HepG2 (cell line): ENCODE data around the gene CACNA1C. TPM values are rescaled to one million over a fixed set of nuclear protein-coding genes. Genes with fewer than 3 reads are reported as not detected.
A peak's percentile ranks its signal among the peaks of the same experiment; 100 is the strongest.

Source experiments
- ARID5B ChIP-seq: IDR thresholded peaks from 2 replicates; pipeline ENCODE4 v1.4.0; 2020; ENCODE audit warnings: mild to moderate bottlenecking, missing genetic modification reagents
- ARNT ChIP-seq: fragments of 450-650 bp; IDR thresholded peaks from 2 replicates; pipeline ENCODE4 v1.6.1; 2017
- ATF3 ChIP-seq: sonication (generic); formaldehyde crosslinking; IDR thresholded peaks from 2 replicates; pipeline ENCODE4 v1.4.0; 2020; ENCODE audit warnings: missing genetic modification reagents
- ELF4 ChIP-seq: sonication (generic); formaldehyde crosslinking; IDR thresholded peaks from 2 replicates; pipeline ENCODE4 v1.5.0; 2020; ENCODE audit warnings: missing genetic modification reagents, mild to moderate bottlenecking, moderate library complexity, borderline replicate concordance
- FOXK1 ChIP-seq: sonication (generic); formaldehyde crosslinking; IDR thresholded peaks from 2 replicates; pipeline ENCODE4 v1.4.0; 2020; ENCODE audit warnings: low read depth, missing genetic modification reagents, borderline replicate concordance
- JUN ChIP-seq: sonication (generic); formaldehyde crosslinking; IDR thresholded peaks from 2 replicates; pipeline ENCODE4 v1.4.0; 2020; ENCODE audit warnings: mild to moderate bottlenecking, missing genetic modification reagents
- KDM5A ChIP-seq: fragments of 200-600 bp; sonication (generic); IDR thresholded peaks from 2 replicates; pipeline ENCODE4 v1.7.0; 2018; ENCODE audit warnings: antibody characterized with exemption, mild to moderate bottlenecking, low read length, borderline replicate concordance
- KMT2A ChIP-seq: sonication (generic); formaldehyde crosslinking; IDR thresholded peaks from 2 replicates; pipeline ENCODE4 v1.4.0; 2020; ENCODE audit warnings: missing genetic modification reagents
- NCOA2 ChIP-seq: sonication (generic); formaldehyde crosslinking; IDR thresholded peaks from 2 replicates; pipeline ENCODE4 v1.8.0; 2022; ENCODE audit warnings: inconsistent platforms
- PAF1 ChIP-seq: IDR thresholded peaks from 2 replicates; pipeline ENCODE4 v1.6.1; 2016; ENCODE audit warnings: missing genetic modification reagents, missing compliant biosample characterization
- RAD21 ChIP-seq: fragments of 450-650 bp; formaldehyde crosslinking; IDR thresholded peaks from 2 replicates; pipeline ENCODE4 v1.5.0; 2020; ENCODE audit warnings: mild to moderate bottlenecking
- RELA ChIP-seq: sonication (generic); formaldehyde crosslinking; IDR thresholded peaks from 2 replicates; pipeline ENCODE4 v1.4.0; 2020; ENCODE audit warnings: missing genetic modification reagents
- RFXAP ChIP-seq: sonication (generic); formaldehyde crosslinking; IDR thresholded peaks from 2 replicates; pipeline ENCODE4 v1.4.0; 2020; ENCODE audit warnings: missing genetic modification reagents, borderline replicate concordance
- SP2 ChIP-seq: sonication (generic); formaldehyde crosslinking; IDR thresholded peaks from 2 replicates; pipeline ENCODE4 v1.5.1; 2020; ENCODE audit warnings: mild to moderate bottlenecking, missing genetic modification reagents
- SSRP1 ChIP-seq: IDR thresholded peaks from 2 replicates; pipeline ENCODE4 v1.6.1; 2016; ENCODE audit warnings: control low read depth
- ZNF124 ChIP-seq: sonication (generic); formaldehyde crosslinking; IDR thresholded peaks from 2 replicates; pipeline ENCODE4 v1.4.0; 2020; ENCODE audit warnings: missing genetic modification reagents
- ZNF136 ChIP-seq: sonication (generic); formaldehyde crosslinking; IDR thresholded peaks from 2 replicates; pipeline ENCODE4 v1.8.1; 2022; ENCODE audit warnings: low read depth, mild to moderate bottlenecking, moderate library complexity, missing genetic modification reagents
- ZNF180 ChIP-seq: sonication (generic); formaldehyde crosslinking; IDR thresholded peaks from 2 replicates; pipeline ENCODE4 v1.4.0; 2020; ENCODE audit warnings: low read depth, missing genetic modification reagents, borderline replicate concordance
- ZNF264 ChIP-seq: sonication (generic); formaldehyde crosslinking; IDR thresholded peaks from 2 replicates; pipeline ENCODE4 v1.4.0; 2020; ENCODE audit warnings: missing genetic modification reagents
- ZNF549 ChIP-seq: sonication (generic); formaldehyde crosslinking; IDR thresholded peaks from 2 replicates; pipeline ENCODE4 v1.5.0; 2020; ENCODE audit warnings: missing genetic modification reagents
- ZNF607 ChIP-seq: sonication (generic); formaldehyde crosslinking; IDR thresholded peaks from 2 replicates; pipeline ENCODE4 v1.5.1; 2020; ENCODE audit warnings: missing genetic modification reagents, mild to moderate bottlenecking, borderline replicate concordance
- ZNF615 ChIP-seq: sonication (generic); formaldehyde crosslinking; IDR thresholded peaks from 2 replicates; pipeline ENCODE4 v1.5.0; 2020; ENCODE audit warnings: mild to moderate bottlenecking, missing genetic modification reagents, borderline replicate concordance
- ZSCAN5A ChIP-seq: sonication (generic); formaldehyde crosslinking; IDR thresholded peaks from 2 replicates; pipeline ENCODE4 v1.8.0; 2022; ENCODE audit warnings: mild to moderate bottlenecking, missing genetic modification reagents, borderline replicate concordance
- polyA plus RNA-seq, 8 experiments: library from polyadenylated mRNA; depleted of rRNA in 3 of 8; stranded (reverse) in 7 of 8; unstranded in 1 of 8; fragments of >200 nt; fragmentation: Illumina TruSeq in 4 of 8; extraction: Trizol in 4 of 8; gene quantifications; 2 replicates each; pipeline versions ENCODE4 v1.2.1 to v1.2.3, GENCODE V29; 2011 to 2016; ENCODE audit warnings: low read depth in 4 of 8, missing spikeins in 1 of 8, mixed read lengths in 1 of 8; ENCODE audit not compliant: insufficient read depth in 1 of 8
- total RNA-seq, 5 experiments: library from RNA; depleted of rRNA; stranded (reverse); fragments of >200 nt; fragmentation: Illumina TruSeq; extraction: Trizol; gene quantifications; 2 replicates each; pipeline ENCODE4 v1.2.3, GENCODE V29; 2016; ENCODE audit warnings: low read depth in 1 of 5
- TF ChIP-seq, protein P1 (sequence below): sonication (generic); formaldehyde crosslinking; IDR thresholded peaks from 2 replicates; pipeline ENCODE4 v1.4.0; 2020; ENCODE audit warnings: mild to moderate bottlenecking, missing genetic modification reagents
- TF ChIP-seq, protein P2 (sequence below): sonication (generic); formaldehyde crosslinking; IDR thresholded peaks from 2 replicates; pipeline ENCODE4 v1.4.0; 2020; ENCODE audit warnings: missing genetic modification reagents

The CACNA1C gene
- total and polyA plus RNA-seq, 2 of the 13 experiments (the other 11 are each of a cell fraction or from before 2014, with no cell fraction given): not detected

- no peak for TF ChIP-seq ARID5B (CRISPR knock-in tag)
- no peak for TF ChIP-seq ZNF615 (CRISPR knock-in tag)
- no peak for TF ChIP-seq KMT2A (CRISPR knock-in tag)
- TF ChIP-seq ZNF264: no peak
- TF ChIP-seq ZNF607: no peak
- TF ChIP-seq ARNT: no peak
- no peak for TF ChIP-seq KDM5A
- no peak for TF ChIP-seq ZNF549 (CRISPR knock-in tag)
- TF ChIP-seq RELA (CRISPR knock-in tag): no peak
- TF ChIP-seq SSRP1: no peak
- no peak for TF ChIP-seq ZNF124 (CRISPR knock-in tag)
- no peak for TF ChIP-seq ZSCAN5A (CRISPR knock-in tag)
- TF ChIP-seq RAD21 (CRISPR knock-in tag): peak; percentile 69
- TF ChIP-seq JUN (CRISPR knock-in tag): no peak
- TF ChIP-seq FOXK1 (CRISPR knock-in tag): no peak
- TF ChIP-seq ELF4 (CRISPR knock-in tag): no peak
- TF ChIP-seq PAF1 (CRISPR knock-in tag): no peak
- TF ChIP-seq RFXAP (CRISPR knock-in tag): no peak
- TF ChIP-seq, protein P1, sequence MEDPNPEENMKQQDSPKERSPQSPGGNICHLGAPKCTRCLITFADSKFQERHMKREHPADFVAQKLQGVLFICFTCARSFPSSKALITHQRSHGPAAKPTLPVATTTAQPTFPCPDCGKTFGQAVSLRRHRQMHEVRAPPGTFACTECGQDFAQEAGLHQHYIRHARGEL: no peak
- TF ChIP-seq, protein P2, sequence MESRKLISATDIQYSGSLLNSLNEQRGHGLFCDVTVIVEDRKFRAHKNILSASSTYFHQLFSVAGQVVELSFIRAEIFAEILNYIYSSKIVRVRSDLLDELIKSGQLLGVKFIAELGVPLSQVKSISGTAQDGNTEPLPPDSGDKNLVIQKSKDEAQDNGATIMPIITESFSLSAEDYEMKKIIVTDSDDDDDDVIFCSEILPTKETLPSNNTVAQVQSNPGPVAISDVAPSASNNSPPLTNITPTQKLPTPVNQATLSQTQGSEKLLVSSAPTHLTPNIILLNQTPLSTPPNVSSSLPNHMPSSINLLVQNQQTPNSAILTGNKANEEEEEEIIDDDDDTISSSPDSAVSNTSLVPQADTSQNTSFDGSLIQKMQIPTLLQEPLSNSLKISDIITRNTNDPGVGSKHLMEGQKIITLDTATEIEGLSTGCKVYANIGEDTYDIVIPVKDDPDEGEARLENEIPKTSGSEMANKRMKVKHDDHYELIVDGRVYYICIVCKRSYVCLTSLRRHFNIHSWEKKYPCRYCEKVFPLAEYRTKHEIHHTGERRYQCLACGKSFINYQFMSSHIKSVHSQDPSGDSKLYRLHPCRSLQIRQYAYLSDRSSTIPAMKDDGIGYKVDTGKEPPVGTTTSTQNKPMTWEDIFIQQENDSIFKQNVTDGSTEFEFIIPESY: peak; percentile 29; the same call in 1 of the 2 replicates
- no peak for TF ChIP-seq ATF3 (CRISPR knock-in tag)
- no peak for TF ChIP-seq ZNF180
- no peak for TF ChIP-seq ZNF136 (CRISPR knock-in tag)
- no peak for TF ChIP-seq SP2 (CRISPR knock-in tag)
- no peak for TF ChIP-seq NCOA2 (CRISPR knock-in tag)
These were observed 232.1 kb downstream of the CACNA1C start (continued) for GRCh38 chr12:2284857-2285256.
